PC-3 (cell line): Measurements from ENCODE around the gene RNF212B. TPM values are rescaled to one million over a fixed set of nuclear protein-coding genes. Genes with fewer than 3 reads are reported as not detected.

Experiments used
- ATAC-seq: fragments of 200-7000 bp; cut with Tn5 transposase; 2 replicates; pipeline ENCODE4 v1.9.1; 2020; ENCODE audit warnings: mild to moderate bottlenecking, moderate library complexity
- BruUV-seq: library from RNA; stranded (reverse); fragments of 400-500 nt; replicated peaks from 2 replicates; lab custom pipeline; 2021; lab: Mats Ljungman, UMichigan
- CTCF ChIA-PET: fragments of 300-600 bp; sonication (Branson Sonifier 250); formaldehyde crosslinking; loops from one replicate; lab custom pipeline; 2022; ENCODE audit warnings: antibody characterized with exemption; lab: Charles Lee
- POLR2A ChIA-PET: fragments of 300-600 bp; sonication (Branson Sonifier 250); formaldehyde crosslinking; loops from one replicate; lab custom pipeline; 2022; ENCODE audit warnings: antibody characterized with exemption; ENCODE audit not compliant: unreplicated experiment; lab: Charles Lee
- DNase-seq: peaks from one replicate; pipeline ENCODE4 v3.0.0-alpha.2; 2015
- H2AFZ ChIP-seq: fragments of 300-600 bp; sonication (generic); 2 replicates; pipeline ENCODE4 v1.6.0; 2016; ENCODE audit warnings: antibody characterized with exemption, low read length
- H3F3A ChIP-seq: fragments of 300-600 bp; sonication (generic); one replicate; pipeline ENCODE4 v1.6.0; 2017; ENCODE audit warnings: antibody characterized with exemption, low read length, control low read depth, mild to moderate bottlenecking; ENCODE audit not compliant: unreplicated experiment
- H3K27ac ChIP-seq: fragments of 300-600 bp; sonication (generic); 2 replicates; pipeline ENCODE4 v1.5.1; 2016; ENCODE audit warnings: mild to moderate bottlenecking, low read length
- H3K27me3 ChIP-seq: fragments of 300-600 bp; sonication (generic); 2 replicates; pipeline ENCODE4 v1.6.1; 2016; ENCODE audit warnings: low read length, mixed read lengths
- H3K36me3 ChIP-seq: fragments of 300-600 bp; sonication (generic); 2 replicates; pipeline ENCODE4 v1.6.1; 2016; ENCODE audit warnings: low read depth, mixed run types, low read length, mixed read lengths
- H3K4me1 ChIP-seq: fragments of 300-600 bp; sonication (generic); 2 replicates; pipeline ENCODE4 v1.5.1; 2016; ENCODE audit warnings: low read length; ENCODE audit not compliant: insufficient read depth
- H3K4me2 ChIP-seq: fragments of 300-600 bp; sonication (generic); 2 replicates; pipeline ENCODE4 v1.6.0; 2016; ENCODE audit warnings: low read length
- H3K4me3 ChIP-seq: fragments of 300-600 bp; sonication (generic); 2 replicates; pipeline ENCODE4 v1.5.1; 2016; ENCODE audit warnings: mild to moderate bottlenecking, low read length, mixed read lengths
- H3K79me2 ChIP-seq: fragments of 300-600 bp; sonication (generic); 2 replicates; pipeline ENCODE4 v1.6.1; 2017; ENCODE audit warnings: low read length, mixed read lengths
- H3K9ac ChIP-seq: fragments of 300-600 bp; sonication (generic); 2 replicates; pipeline ENCODE4 v1.6.0; 2016; ENCODE audit warnings: mild to moderate bottlenecking, low read length
- H3K9me2 ChIP-seq: fragments of 300-600 bp; sonication (generic); replicated peaks from 2 replicates; pipeline ENCODE4 v1.6.1; 2016; ENCODE audit warnings: mixed run types, low read length, mixed read lengths
- H3K9me3 ChIP-seq: fragments of 300-600 bp; sonication (generic); 2 replicates; pipeline ENCODE4 v1.6.1; 2016; ENCODE audit warnings: low read length, mixed read lengths
- H4K20me1 ChIP-seq: fragments of 300-600 bp; sonication (generic); 2 replicates; pipeline ENCODE4 v1.6.1; 2016; ENCODE audit warnings: low read length, mixed read lengths
- EZH2 ChIP-seq: fragments of 300-600 bp; sonication (generic); IDR thresholded peaks from one replicate; pipeline ENCODE4 v1.6.1; 2017; ENCODE audit warnings: antibody characterized with exemption, mild to moderate bottlenecking, low read length; ENCODE audit not compliant: unreplicated experiment
- EZH2phosphoT487 ChIP-seq: fragments of 300-600 bp; sonication (generic); IDR thresholded peaks from 2 replicates; pipeline ENCODE4 v1.6.1; 2018; ENCODE audit warnings: mild to moderate bottlenecking, antibody characterized with exemption, low read length, borderline replicate concordance
- intact Hi-C: fragments of 100-400 bp; cut with micrococcal nuclease; formaldehyde crosslinking; loops from 2 replicates; pipeline ENCODE4 v1.9.0; 2023
- total RNA-seq: library from RNA; depleted of rRNA; stranded (reverse); fragments of >200 nt; gene quantifications from 2 replicates; pipeline ENCODE4 v1.2.3, GENCODE V29; 2014
- TF ChIP-seq, protein P1 (sequence below): fragments of 300-600 bp; sonication (generic); conservative IDR thresholded peaks from 2 replicates; pipeline ENCODE4 v1.5.1; 2017; ENCODE audit warnings: antibody characterized with exemption, low read depth, mild to moderate bottlenecking, low read length

Gene RNF212B
- total RNA-seq, 1 experiment from 2014 or later = not detected

DNA sequence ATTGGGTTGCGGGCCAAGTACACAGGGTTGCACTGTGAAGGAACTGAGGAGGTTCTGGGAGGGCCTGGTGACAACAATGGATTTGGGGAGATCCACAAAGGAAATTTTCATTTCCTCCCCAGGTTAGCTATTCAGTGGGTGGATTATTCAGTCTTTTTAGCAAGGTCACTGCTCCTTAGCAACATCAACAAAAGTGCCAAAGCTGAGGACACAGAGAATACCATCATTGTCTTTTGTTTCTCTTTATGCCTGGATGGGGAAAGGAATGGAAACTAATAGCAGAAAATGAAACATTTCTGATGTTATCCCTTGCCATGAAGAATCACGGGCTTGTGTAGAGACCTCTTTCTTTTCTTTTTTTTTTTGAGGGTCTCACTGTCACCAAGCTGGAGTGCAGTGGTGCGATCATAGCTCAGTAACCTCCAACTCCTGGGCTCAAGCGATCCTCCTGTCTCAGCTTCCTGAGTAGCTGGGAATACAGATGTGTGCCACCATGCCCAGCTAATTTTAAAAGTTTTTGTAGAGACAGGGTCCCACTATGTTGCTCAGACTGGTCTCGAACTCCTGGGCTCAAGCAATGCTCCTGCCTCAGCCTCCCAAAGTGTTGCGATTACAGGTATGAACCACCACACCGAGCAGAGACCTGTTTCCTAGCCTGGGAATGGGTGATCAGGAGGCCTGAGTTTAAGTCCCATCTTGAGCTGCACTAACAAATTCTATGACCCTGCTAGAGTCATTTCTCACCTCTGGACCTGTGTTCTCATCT, 58.5 kb downstream of the RNF212B start:
- no peak overlapping the region for H3K9ac ChIP-seq
- TF ChIP-seq, protein P1, sequence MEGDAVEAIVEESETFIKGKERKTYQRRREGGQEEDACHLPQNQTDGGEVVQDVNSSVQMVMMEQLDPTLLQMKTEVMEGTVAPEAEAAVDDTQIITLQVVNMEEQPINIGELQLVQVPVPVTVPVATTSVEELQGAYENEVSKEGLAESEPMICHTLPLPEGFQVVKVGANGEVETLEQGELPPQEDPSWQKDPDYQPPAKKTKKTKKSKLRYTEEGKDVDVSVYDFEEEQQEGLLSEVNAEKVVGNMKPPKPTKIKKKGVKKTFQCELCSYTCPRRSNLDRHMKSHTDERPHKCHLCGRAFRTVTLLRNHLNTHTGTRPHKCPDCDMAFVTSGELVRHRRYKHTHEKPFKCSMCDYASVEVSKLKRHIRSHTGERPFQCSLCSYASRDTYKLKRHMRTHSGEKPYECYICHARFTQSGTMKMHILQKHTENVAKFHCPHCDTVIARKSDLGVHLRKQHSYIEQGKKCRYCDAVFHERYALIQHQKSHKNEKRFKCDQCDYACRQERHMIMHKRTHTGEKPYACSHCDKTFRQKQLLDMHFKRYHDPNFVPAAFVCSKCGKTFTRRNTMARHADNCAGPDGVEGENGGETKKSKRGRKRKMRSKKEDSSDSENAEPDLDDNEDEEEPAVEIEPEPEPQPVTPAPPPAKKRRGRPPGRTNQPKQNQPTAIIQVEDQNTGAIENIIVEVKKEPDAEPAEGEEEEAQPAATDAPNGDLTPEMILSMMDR = no peak
- no peak for TF ChIP-seq EZH2
- no peak for TF ChIP-seq EZH2phosphoT487
- intact Hi-C loops = no loop called here
- H3K27me3 ChIP-seq = no peaks in the 10 kb centered on the region
- H3K27ac ChIP-seq = no peak overlapping the region
- H2AFZ ChIP-seq = no peak overlapping the region
- no TSS peak for BruUV-seq
- no peak overlapping the region for H3K4me3 ChIP-seq
- H3K9me2 ChIP-seq = no peaks in the 10 kb centered on the region
- peaks cover 12% of the 10 kb centered on the region for H3K79me2 ChIP-seq
- ATAC-seq (no peak), DNase-seq (no peak)
- no peak overlapping the region for H3K4me2 ChIP-seq
- no peaks in the 10 kb centered on the region for H3K9me3 ChIP-seq
- peaks cover 4% of the 10 kb centered on the region for H3F3A ChIP-seq
- CTCF ChIA-PET = interaction anchor here (0.7 kb wide), 1 partner anchor 24 kb away, joined by 4 read pairs; no protein-coding TSS in a partner anchor
- H4K20me1 ChIP-seq = no peaks in the 10 kb centered on the region
- H3K4me1 ChIP-seq = peaks cover 12% of the 10 kb centered on the region
- no peaks in the 10 kb centered on the region for H3K36me3 ChIP-seq
- POLR2A ChIA-PET = interaction anchor here (0.7 kb wide), 1 partner anchor 19 kb away, joined by 5 read pairs; no protein-coding TSS in a partner anchor

DNA sequence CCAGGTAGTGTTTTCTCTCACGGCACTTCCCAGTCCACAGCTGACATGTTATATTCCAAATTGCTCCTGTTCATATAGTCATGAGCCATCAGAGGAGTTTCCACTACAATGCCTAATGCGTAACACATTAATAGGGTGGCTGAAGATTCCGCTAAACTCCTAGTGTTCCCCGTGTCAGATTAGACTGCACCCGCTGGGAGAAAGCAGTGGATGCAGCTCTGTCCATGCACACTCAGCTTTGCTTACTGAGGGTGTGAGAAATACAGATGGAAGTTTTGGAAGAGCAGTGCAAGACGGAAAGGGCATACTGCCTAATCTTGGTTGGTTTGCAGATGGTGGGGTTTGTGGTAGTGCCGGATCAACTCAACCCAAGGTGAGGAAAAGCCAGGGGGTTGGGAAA, 59.4 kb downstream of the RNF212B start:
- no peaks in the 10 kb centered on the region for H4K20me1 ChIP-seq
- intact Hi-C loops = no loop called here
- no peaks in the 10 kb centered on the region for H3K9me2 ChIP-seq
- TF ChIP-seq, protein P1 = no peak
- no peak for TF ChIP-seq EZH2
- TF ChIP-seq EZH2phosphoT487 = no peak
- ATAC-seq (no peak), DNase-seq (no peak)
- H3F3A ChIP-seq = peaks cover 4% of the 10 kb centered on the region
- no peaks in the 10 kb centered on the region for H3K36me3 ChIP-seq
- H3K4me3 ChIP-seq = no peak overlapping the region
- no peak overlapping the region for H2AFZ ChIP-seq
- no peak overlapping the region for H3K27ac ChIP-seq
- ChIA-PET CTCF (no interaction called here), POLR2A (no interaction called here)
- peaks cover 12% of the 10 kb centered on the region for H3K4me1 ChIP-seq
- no TSS peak for BruUV-seq
- H3K79me2 ChIP-seq = peaks cover 12% of the 10 kb centered on the region
- H3K9ac ChIP-seq = no peak overlapping the region
- no peaks in the 10 kb centered on the region for H3K27me3 ChIP-seq
- H3K4me2 ChIP-seq = no peak overlapping the region
- no peaks in the 10 kb centered on the region for H3K9me3 ChIP-seq
